Body of pancreas (tissue), 4 donors: ENCODE measurements around the gene DUSP14.

ENCODE experiments used
- POLR2A ChIP-seq, 3 donors: fragments of 450-650 bp; IDR thresholded peaks; one replicate each; pipeline ENCODE4 v1.6.1; 2016; ENCODE audit warnings: antibody characterized with exemption in 3 of 3, mild to moderate bottlenecking in 2 of 3
- TF ChIP-seq, protein P1 (sequence below), 7 experiments: fragments of 450-650 bp in 4 of 7; fragments of 200-600 bp in 3 of 7; sonication (generic) in 3 of 7; IDR thresholded peaks; one replicate each; pipeline ENCODE4 v1.5.1; 2016 to 2019; ENCODE audit warnings: antibody characterized with exemption in 7 of 7

DNA sequence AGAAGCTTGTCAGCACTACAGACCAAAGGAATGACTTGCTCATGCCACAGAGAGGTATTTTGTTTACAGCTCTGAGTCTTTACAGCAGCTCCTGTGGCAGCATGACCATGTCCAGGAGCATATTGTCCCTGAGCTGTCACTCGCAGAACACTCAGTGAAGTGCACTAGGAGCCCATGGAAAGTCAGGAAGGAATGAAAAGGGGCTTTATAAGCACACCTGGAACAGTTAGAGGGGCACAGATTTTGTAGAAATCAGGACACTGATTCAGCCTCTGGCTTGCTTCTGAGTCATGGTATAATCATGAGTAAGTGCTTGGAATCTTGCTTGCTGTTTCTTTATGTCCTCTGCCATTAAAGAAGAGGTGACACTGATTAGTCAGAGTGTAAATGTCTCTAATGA lies 42.0 kb upstream of the DUSP14 start:
- no peak for TF ChIP-seq POLR2A (IDR thresholded peaks at IDR 0.05)
- TF ChIP-seq, protein P1, sequence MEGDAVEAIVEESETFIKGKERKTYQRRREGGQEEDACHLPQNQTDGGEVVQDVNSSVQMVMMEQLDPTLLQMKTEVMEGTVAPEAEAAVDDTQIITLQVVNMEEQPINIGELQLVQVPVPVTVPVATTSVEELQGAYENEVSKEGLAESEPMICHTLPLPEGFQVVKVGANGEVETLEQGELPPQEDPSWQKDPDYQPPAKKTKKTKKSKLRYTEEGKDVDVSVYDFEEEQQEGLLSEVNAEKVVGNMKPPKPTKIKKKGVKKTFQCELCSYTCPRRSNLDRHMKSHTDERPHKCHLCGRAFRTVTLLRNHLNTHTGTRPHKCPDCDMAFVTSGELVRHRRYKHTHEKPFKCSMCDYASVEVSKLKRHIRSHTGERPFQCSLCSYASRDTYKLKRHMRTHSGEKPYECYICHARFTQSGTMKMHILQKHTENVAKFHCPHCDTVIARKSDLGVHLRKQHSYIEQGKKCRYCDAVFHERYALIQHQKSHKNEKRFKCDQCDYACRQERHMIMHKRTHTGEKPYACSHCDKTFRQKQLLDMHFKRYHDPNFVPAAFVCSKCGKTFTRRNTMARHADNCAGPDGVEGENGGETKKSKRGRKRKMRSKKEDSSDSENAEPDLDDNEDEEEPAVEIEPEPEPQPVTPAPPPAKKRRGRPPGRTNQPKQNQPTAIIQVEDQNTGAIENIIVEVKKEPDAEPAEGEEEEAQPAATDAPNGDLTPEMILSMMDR (IDR thresholded peaks at IDR 0.05): no peak
